Kidney (tissue), 14 donors: ENCODE measurements around the gene MNX1. TPM values are rescaled to one million over a fixed set of nuclear protein-coding genes. Genes with fewer than 3 reads are reported as not detected.

Source experiments
- DNase-seq, 5 donors: peaks; one replicate each; pipeline ENCODE4 v3.0.0-alpha.2; 2013 to 2020
- FAIRE-seq: peaks from 2 replicates; lab custom pipeline; 2012; peaks lifted over from hg19 to GRCh38; lab: Jason Lieb, UNC
- H3K27ac ChIP-seq, 2 donors: one replicate each; pipeline ENCODE4 v1.7.0; 2013; ENCODE audit warnings: low read depth in 2 of 2, low read length in 2 of 2, inconsistent platforms in 1 of 2
- H3K27me3 ChIP-seq: one replicate; pipeline ENCODE4 v1.7.1; 2013; ENCODE audit warnings: low read length, inconsistent platforms; ENCODE audit not compliant: control insufficient read depth, insufficient read depth
- H3K36me3 ChIP-seq, 3 donors: one replicate each; pipeline versions ENCODE4 v1.7.0 to v1.7.1; 2013; ENCODE audit warnings: low read length in 3 of 3, control low read depth in 1 of 3, inconsistent platforms in 1 of 3; ENCODE audit not compliant: insufficient read depth in 3 of 3, control insufficient read depth in 2 of 3
- H3K4me1 ChIP-seq, 3 donors: one replicate each; pipeline versions ENCODE4 v1.7.0 to v1.7.1; 2013; ENCODE audit warnings: low read length in 3 of 3, inconsistent platforms in 1 of 3, low read depth in 1 of 3; ENCODE audit not compliant: control insufficient read depth in 2 of 3, insufficient read depth in 2 of 3
- H3K4me3 ChIP-seq, 3 donors: one replicate each; pipeline versions ENCODE4 v1.7.0 to v1.8.1; 2013; ENCODE audit warnings: low read length in 3 of 3, control low read depth in 1 of 3, inconsistent platforms in 1 of 3
- H3K9ac ChIP-seq, 3 donors: one replicate each; pipeline versions ENCODE4 v1.7.0 to v1.7.1; 2013; ENCODE audit warnings: low read length in 3 of 3, control low read depth in 1 of 3, inconsistent platforms in 1 of 3
- H3K9me3 ChIP-seq, 3 donors: one replicate each; pipeline versions ENCODE4 v1.7.0 to v1.7.1; 2013; ENCODE audit warnings: low read length in 3 of 3, control low read depth in 1 of 3, inconsistent platforms in 1 of 3; ENCODE audit not compliant: control insufficient read depth in 2 of 3, insufficient read depth in 1 of 3
- CTCF ChIP-seq: IDR thresholded peaks from 3 replicates; pipeline ENCODE4 v1.5.1; 2012; ENCODE audit warnings: mild to moderate bottlenecking, moderate library complexity, borderline replicate concordance; ENCODE audit not compliant: insufficient read depth; ENCODE audit errors: extremely low read depth
- intact Hi-C: fragments of 100-400 bp; cut with DNase I; formaldehyde crosslinking; loops from one replicate; pipeline ENCODE4 v1.11.1; 2022
- polyA plus RNA-seq: library from polyadenylated mRNA; stranded (reverse); fragments of 350-450 nt; fragmentation: Illumina TruSeq; extraction: RNeasy Lipid Tissue Mini Kit (QIAGEN cat#74804); gene quantifications from one replicate; pipeline ENCODE4 v1.2.3, GENCODE V29; 2014; ENCODE audit warnings: low read depth, low replicate concordance; ENCODE audit not compliant: insufficient read depth
- total RNA-seq: library from RNA; stranded (reverse); fragmentation: NEBNext Ultra II Directional; extraction: Animal tissue kit (Norgen Biotek cat#: 25700); gene quantifications from one replicate; pipeline ENCODE4 v1.2.1, GENCODE V29; 2021
- donor health status: control.
- donor health status: control.
- donor health status: control.
- donor health status: control.
- donor health status: control.
- donor health status: DM: yes; HTN: yes; CAD: no.
- donor health status: Normal renal cell carcinoma (clear cell type).

The MNX1 gene
- total and polyA plus RNA-seq, 2 donors from 2014 or later: 1.1 TPM; not detected in 1

- no peak for TF ChIP-seq CTCF
- H3K9ac ChIP-seq: no peak overlapping the region
- intact Hi-C loops: no loop called here
- no peak overlapping the region for H3K4me3 ChIP-seq
- no peak for FAIRE-seq
- no peaks in the 10 kb centered on the region for H3K4me1 ChIP-seq
- no peak for DNase-seq
- H3K36me3 ChIP-seq: peaks cover 0 to 3% (median 2%) of the 10 kb centered on the region in 3 donors
- no peak overlapping the region for H3K27ac ChIP-seq
- H3K27me3 ChIP-seq: no peaks in the 10 kb centered on the region
- H3K9me3 ChIP-seq: peaks cover 0 to 5% (median 0%) of the 10 kb centered on the region in 3 donors
These were observed 34.8 kb downstream of the MNX1 start for GRCh38 chr7:156975620-156976019.

- peak; percentile 15 for TF ChIP-seq CTCF
- intact Hi-C loops: no loop called here
- no peak for FAIRE-seq
These were observed 40.5 kb downstream of the MNX1 start for GRCh38 chr7:156969972-156970420.

GRCh38 chr7:156968183-156968582, 42.3 kb downstream of the MNX1 start:
- Histone ChIP-seq H3K4me1 (no peaks in the 10 kb centered on the region), H3K36me3 (peaks cover 0 to 27% (median 24%) of the 10 kb centered on the region in 3 donors), H3K27me3 (no peaks in the 10 kb centered on the region), H3K27ac (no peak overlapping the region), H3K9me3 (no peaks in the 10 kb centered on the region), H3K9ac (no peak overlapping the region), H3K4me3 (no peak overlapping the region)
- FAIRE-seq: no peak
- no peak for TF ChIP-seq CTCF
- DNase-seq: no peak
- intact Hi-C loops: no loop called here

More at GRCh38 chr7:156969972-156970420, 40.5 kb downstream of the MNX1 start:
- Histone ChIP-seq H3K27ac (no peak overlapping the region), H3K9me3 (no peaks in the 10 kb centered on the region), H3K27me3 (no peaks in the 10 kb centered on the region), H3K4me1 (no peaks in the 10 kb centered on the region), H3K9ac (no peak overlapping the region), H3K36me3 (peaks cover 0 to 15% (median 13%) of the 10 kb centered on the region in 3 donors), H3K4me3 (no peak overlapping the region)
- no peak for DNase-seq

- Histone ChIP-seq H3K36me3 (peaks cover 2 to 41% (median 32%) of the 10 kb centered on the region in 3 donors), H3K4me1 (no peaks in the 10 kb centered on the region), H3K9me3 (no peaks in the 10 kb centered on the region), H3K9ac (no peak overlapping the region), H3K27ac (no peak overlapping the region), H3K4me3 (no peak overlapping the region), H3K27me3 (no peaks in the 10 kb centered on the region)
- DNase-seq (no peak), FAIRE-seq (no peak)
- intact Hi-C loops: no loop called here
- no peak for TF ChIP-seq CTCF
These were observed 44.1 kb downstream of the MNX1 start for GRCh38 chr7:156966387-156966786.
